Keratinocyte (primary cell): ENCODE results near the gene BMPER. TPM values are rescaled to one million over a fixed set of nuclear protein-coding genes. Genes with fewer than 3 reads are reported as not detected.

Source experiments
- DNase-seq: peaks from one replicate; pipeline ENCODE4 v3.0.0-alpha.2; 2011; ENCODE audit warnings: low read depth, missing footprints, low spot score
- FAIRE-seq: peaks from 2 replicates; lab custom pipeline; 2011; peaks lifted over from hg19 to GRCh38; lab: Jason Lieb, UNC
- H2AFZ ChIP-seq: 2 replicates; pipeline ENCODE4 v1.6.0; 2012; ENCODE audit warnings: low read length, control low read depth, inconsistent platforms; ENCODE audit not compliant: control insufficient read depth
- H3K27ac ChIP-seq: 2 replicates; pipeline ENCODE4 v1.5.1; 2011; ENCODE audit warnings: low read length; ENCODE audit not compliant: control insufficient read depth, insufficient read depth
- H3K27me3 ChIP-seq: 3 replicates; pipeline ENCODE4 v1.6.0; 2011; ENCODE audit warnings: low read length; ENCODE audit not compliant: control insufficient read depth, insufficient read depth; ENCODE audit errors: extremely low read depth
- H3K36me3 ChIP-seq, 2 experiments: 2 replicates in 1 of 2; 3 replicates in 1 of 2; pipeline ENCODE4 v1.5.1; 2011; ENCODE audit warnings: low read length in 2 of 2, mild to moderate bottlenecking in 1 of 2; ENCODE audit not compliant: control insufficient read depth in 2 of 2, insufficient read depth in 2 of 2; ENCODE audit errors: extremely low read depth in 1 of 2
- H3K4me1 ChIP-seq: 3 replicates; pipeline ENCODE4 v1.5.1; 2011; ENCODE audit warnings: low read length; ENCODE audit not compliant: control insufficient read depth, insufficient read depth; ENCODE audit errors: extremely low read depth
- H3K4me2 ChIP-seq: 3 replicates; pipeline ENCODE4 v1.6.0; 2011; ENCODE audit warnings: low read depth, low read length; ENCODE audit not compliant: control insufficient read depth, insufficient read depth; ENCODE audit errors: extremely low read depth
- H3K4me3 ChIP-seq, 3 experiments: fragments of 200-600 bp in 1 of 3; sonication (generic) in 1 of 3; 2 replicates in 2 of 3; 3 replicates in 1 of 3; pipeline ENCODE4 v1.5.1; 2011 to 2016; ENCODE audit warnings: low read length in 3 of 3, mild to moderate bottlenecking in 3 of 3, control low read depth in 2 of 3, inconsistent platforms in 1 of 3, low read depth in 1 of 3, mixed read lengths in 1 of 3, mixed run types in 1 of 3, moderate library complexity in 1 of 3; ENCODE audit not compliant: control insufficient read depth in 2 of 3, insufficient read depth in 2 of 3; ENCODE audit errors: extremely low read depth in 1 of 3
- H3K79me2 ChIP-seq: 2 replicates; pipeline ENCODE4 v1.6.0; 2012; ENCODE audit warnings: low read length; ENCODE audit not compliant: control insufficient read depth, insufficient read depth
- H3K9ac ChIP-seq: 3 replicates; pipeline ENCODE4 v1.6.0; 2011; ENCODE audit warnings: low read length; ENCODE audit not compliant: control insufficient read depth, insufficient read depth; ENCODE audit errors: extremely low read depth
- H3K9me1 ChIP-seq: 3 replicates; pipeline ENCODE4 v1.6.0; 2011; ENCODE audit warnings: low read length; ENCODE audit not compliant: control insufficient read depth, insufficient read depth; ENCODE audit errors: extremely low read depth
- H3K9me3 ChIP-seq: 2 replicates; pipeline ENCODE4 v1.5.1; 2012; ENCODE audit warnings: low read depth, low read length; ENCODE audit not compliant: control insufficient read depth
- H4K20me1 ChIP-seq: 3 replicates; pipeline ENCODE4 v1.6.0; 2011; ENCODE audit warnings: low read length; ENCODE audit not compliant: control insufficient read depth, insufficient read depth; ENCODE audit errors: extremely low read depth
- EZH2 ChIP-seq: IDR thresholded peaks from one replicate; pipeline ENCODE4 v1.6.1; 2012; ENCODE audit warnings: inconsistent platforms, mild to moderate bottlenecking, low read length, moderate library complexity
- dilution Hi-C: fragments of 300-500 bp; cut with MboI; formaldehyde crosslinking; loops from one replicate; pipeline ENCODE4 v1.7.0; 2020; ENCODE audit warnings: low sequenced_read_pairs; ENCODE audit not compliant: extremely low pct_ligation_motif_present
- polyA plus RNA-seq, 5 experiments: library from polyadenylated mRNA; depleted of rRNA in 3 of 5; stranded (reverse) in 3 of 5; stranded (forward) in 1 of 5; unstranded in 1 of 5; fragments of >200 nt; gene quantifications; 1 replicate in 1 of 5; 2 replicates in 3 of 5; 3 replicates in 1 of 5; pipeline versions ENCODE4 v1.2.1 to v1.2.3, GENCODE V29; 2011 to 2012; ENCODE audit warnings: missing spikeins in 2 of 5, low read depth in 1 of 5, low replicate concordance in 1 of 5
- TF ChIP-seq, protein P1 (sequence below), 3 experiments: IDR thresholded peaks in 1 of 3; conservative IDR thresholded peaks in 1 of 3; optimal IDR thresholded peaks in 1 of 3; 2 replicates in 2 of 3; 3 replicates in 1 of 3; pipeline versions ENCODE3 to v1.5.1; 2011; ENCODE audit warnings: low read length in 3 of 3, mild to moderate bottlenecking in 3 of 3, moderate library complexity in 2 of 3, control low read depth in 1 of 3, inconsistent platforms in 1 of 3; ENCODE audit not compliant: insufficient read depth in 2 of 3; ENCODE audit errors: extremely low read depth in 1 of 3

BMPER gene
- polyA plus RNA-seq, 1 donor (not counting 4 experiments of a cell fraction or from before 2014, with no cell fraction given) = 0.67 TPM

DNA sequence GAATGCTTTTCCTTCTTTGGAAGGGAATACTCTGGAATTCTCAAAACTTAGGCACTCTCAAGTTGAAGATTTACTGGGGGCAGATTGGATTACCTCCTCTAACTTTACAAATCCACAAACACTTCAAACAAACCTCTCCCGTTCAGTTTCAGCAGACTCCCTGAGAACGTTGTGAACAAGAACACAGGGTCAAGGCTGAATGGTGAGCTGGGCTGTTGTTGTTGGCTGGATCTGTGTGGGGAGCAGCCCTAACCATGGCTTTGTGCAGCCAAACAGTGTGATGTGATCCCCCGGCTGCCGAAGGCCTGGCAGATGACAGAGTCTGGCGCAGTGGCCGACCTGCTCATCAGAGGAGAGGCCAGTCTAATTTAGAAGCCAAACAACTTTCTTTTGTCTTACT lies 93.1 kb downstream of the BMPER start:
- H3K79me2 ChIP-seq = no peaks in the 10 kb centered on the region
- no peaks in the 10 kb centered on the region for H3K36me3 ChIP-seq
- no peak for TF ChIP-seq EZH2
- TF ChIP-seq, protein P1, sequence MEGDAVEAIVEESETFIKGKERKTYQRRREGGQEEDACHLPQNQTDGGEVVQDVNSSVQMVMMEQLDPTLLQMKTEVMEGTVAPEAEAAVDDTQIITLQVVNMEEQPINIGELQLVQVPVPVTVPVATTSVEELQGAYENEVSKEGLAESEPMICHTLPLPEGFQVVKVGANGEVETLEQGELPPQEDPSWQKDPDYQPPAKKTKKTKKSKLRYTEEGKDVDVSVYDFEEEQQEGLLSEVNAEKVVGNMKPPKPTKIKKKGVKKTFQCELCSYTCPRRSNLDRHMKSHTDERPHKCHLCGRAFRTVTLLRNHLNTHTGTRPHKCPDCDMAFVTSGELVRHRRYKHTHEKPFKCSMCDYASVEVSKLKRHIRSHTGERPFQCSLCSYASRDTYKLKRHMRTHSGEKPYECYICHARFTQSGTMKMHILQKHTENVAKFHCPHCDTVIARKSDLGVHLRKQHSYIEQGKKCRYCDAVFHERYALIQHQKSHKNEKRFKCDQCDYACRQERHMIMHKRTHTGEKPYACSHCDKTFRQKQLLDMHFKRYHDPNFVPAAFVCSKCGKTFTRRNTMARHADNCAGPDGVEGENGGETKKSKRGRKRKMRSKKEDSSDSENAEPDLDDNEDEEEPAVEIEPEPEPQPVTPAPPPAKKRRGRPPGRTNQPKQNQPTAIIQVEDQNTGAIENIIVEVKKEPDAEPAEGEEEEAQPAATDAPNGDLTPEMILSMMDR (optimal IDR thresholded peaks at IDR 0.05 in 1 of 3, IDR thresholded peaks at IDR 0.05 in 1 of 3, conservative IDR thresholded peaks at IDR 0.05 in 1 of 3; ENCODE audit: extremely low read depth in 1 of 3, insufficient read depth in 2 of 3, low read length in 3 of 3) = no peak
- H3K4me3 ChIP-seq = no peak overlapping the region
- H3K27me3 ChIP-seq = no peaks in the 10 kb centered on the region
- FAIRE-seq = no peak
- no peaks in the 10 kb centered on the region for H3K9me1 ChIP-seq
- no peaks in the 10 kb centered on the region for H3K9me3 ChIP-seq
- no peak overlapping the region for H2AFZ ChIP-seq
- no peak overlapping the region for H3K9ac ChIP-seq
- H3K27ac ChIP-seq = no peak overlapping the region
- no peaks in the 10 kb centered on the region for H3K4me1 ChIP-seq
- H4K20me1 ChIP-seq = no peaks in the 10 kb centered on the region
- no peak for DNase-seq
- dilution Hi-C loops = no loop called here
- H3K4me2 ChIP-seq = no peak overlapping the region

DNA sequence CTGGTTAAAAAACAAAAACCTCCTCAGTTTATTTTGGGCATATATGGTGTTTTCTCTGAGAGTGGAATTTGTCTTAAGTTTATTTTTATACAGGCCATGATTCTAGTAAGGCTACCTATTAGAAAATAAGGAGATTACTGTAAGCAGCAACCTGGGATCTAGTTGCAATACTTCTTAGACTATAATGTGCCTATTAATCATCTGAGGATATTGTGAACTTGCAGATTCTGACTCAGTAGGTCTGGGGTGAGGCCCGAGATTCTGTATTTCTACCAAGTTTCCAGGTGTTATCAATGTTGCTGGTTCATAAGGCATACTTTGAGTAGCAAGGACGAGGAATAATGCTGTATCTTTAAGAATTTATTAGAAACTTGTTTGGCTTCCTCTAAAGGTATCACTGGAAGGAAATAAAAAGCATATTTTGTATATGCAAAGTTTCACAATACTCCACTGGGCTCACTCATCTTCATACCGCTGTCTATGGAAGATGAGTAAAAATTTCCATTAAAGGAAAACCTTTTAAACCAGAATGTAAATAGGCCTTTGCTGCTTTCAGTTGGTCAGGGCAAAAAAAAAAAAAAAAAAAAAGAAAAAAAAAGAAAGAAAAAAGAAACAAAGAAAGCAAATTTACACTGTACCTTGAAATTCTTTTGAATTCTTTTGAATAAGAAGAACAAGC lies 105.8 kb downstream of the BMPER start:
- FAIRE-seq (no peak), DNase-seq (no peak)
- H3K27ac ChIP-seq = no peak overlapping the region
- no peaks in the 10 kb centered on the region for H3K4me1 ChIP-seq
- no peak overlapping the region for H2AFZ ChIP-seq
- H3K9ac ChIP-seq = no peak overlapping the region
- H3K27me3 ChIP-seq = no peaks in the 10 kb centered on the region
- H3K36me3 ChIP-seq = no peaks in the 10 kb centered on the region
- TF ChIP-seq, protein P1 (optimal IDR thresholded peaks at IDR 0.05 in 1 of 3, IDR thresholded peaks at IDR 0.05 in 1 of 3, conservative IDR thresholded peaks at IDR 0.05 in 1 of 3; ENCODE audit: extremely low read depth in 1 of 3, insufficient read depth in 2 of 3, low read length in 3 of 3) = no peak
- TF ChIP-seq EZH2 = no peak
- H4K20me1 ChIP-seq = no peaks in the 10 kb centered on the region
- H3K79me2 ChIP-seq = no peaks in the 10 kb centered on the region
- dilution Hi-C loops = no loop called here
- H3K9me3 ChIP-seq = no peaks in the 10 kb centered on the region
- H3K9me1 ChIP-seq = no peaks in the 10 kb centered on the region
- no peak overlapping the region for H3K4me2 ChIP-seq
- no peak overlapping the region for H3K4me3 ChIP-seq
